ENCODE measurements around the gene KLHL22. TPM values are rescaled to one million over a fixed set of nuclear protein-coding genes. Genes with fewer than 3 reads are reported as not detected.
"Not testable (repeated sequence)": the region's sequence is repeated elsewhere in the genome, so short reads cannot be mapped to it uniquely, and the experiment has no call there.

The KLHL22 gene
- total RNA-seq, 1 experiment from 2014 or later = 14.5 TPM

DNA sequence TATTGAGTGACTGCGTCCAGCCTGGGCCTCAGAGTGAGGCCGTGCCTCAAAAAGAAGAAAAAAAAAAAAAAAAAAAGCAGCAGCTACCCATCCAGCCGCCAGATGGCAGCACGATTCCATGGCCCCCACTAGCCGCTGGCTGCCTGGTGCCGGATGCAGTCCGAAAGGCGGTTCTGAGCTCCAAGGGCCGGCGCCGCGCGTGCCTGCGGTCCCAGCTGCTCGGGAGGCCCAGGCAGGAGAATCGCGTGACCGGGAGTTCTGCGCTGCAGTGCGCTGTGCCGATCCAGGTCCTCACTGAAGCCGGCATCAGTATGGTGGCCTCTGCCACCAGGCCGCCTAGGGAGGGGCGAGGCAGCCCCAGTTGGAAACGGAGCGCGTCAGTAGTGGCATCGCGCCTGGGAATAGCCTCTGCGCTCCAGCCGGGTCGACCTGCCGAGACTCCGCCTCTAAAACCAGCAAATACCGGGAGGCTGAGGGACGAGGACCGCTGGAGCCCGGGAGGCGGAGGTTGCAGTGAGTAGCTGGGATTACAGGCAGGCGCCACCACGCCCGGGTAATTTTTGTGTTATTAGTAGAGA, 77.3 kb downstream of the KLHL22 start:
- Histone ChIP-seq H3K4me3 (ENCODE audit: low read depth in 2 of 2, low read length in 2 of 2) (peak overlapping the region; percentile 45 to 59), H3K9me3 (ENCODE audit: control insufficient read depth, insufficient read depth, low read depth, low read length) (no peaks in the 10 kb centered on the region), H3K27ac (ENCODE audit: low read length) (peak overlapping the region; percentile 54; the same call in 1 of the 2 replicates), H3K36me3 (ENCODE audit: control insufficient read depth, insufficient read depth, low read length) (no peaks in the 10 kb centered on the region), H3K4me1 (ENCODE audit: control insufficient read depth, insufficient read depth, low read length) (no peaks in the 10 kb centered on the region), H3K27me3 (ENCODE audit: control insufficient read depth, insufficient read depth, low read length) (no peaks in the 10 kb centered on the region)
- TF ChIP-seq, protein P1, sequence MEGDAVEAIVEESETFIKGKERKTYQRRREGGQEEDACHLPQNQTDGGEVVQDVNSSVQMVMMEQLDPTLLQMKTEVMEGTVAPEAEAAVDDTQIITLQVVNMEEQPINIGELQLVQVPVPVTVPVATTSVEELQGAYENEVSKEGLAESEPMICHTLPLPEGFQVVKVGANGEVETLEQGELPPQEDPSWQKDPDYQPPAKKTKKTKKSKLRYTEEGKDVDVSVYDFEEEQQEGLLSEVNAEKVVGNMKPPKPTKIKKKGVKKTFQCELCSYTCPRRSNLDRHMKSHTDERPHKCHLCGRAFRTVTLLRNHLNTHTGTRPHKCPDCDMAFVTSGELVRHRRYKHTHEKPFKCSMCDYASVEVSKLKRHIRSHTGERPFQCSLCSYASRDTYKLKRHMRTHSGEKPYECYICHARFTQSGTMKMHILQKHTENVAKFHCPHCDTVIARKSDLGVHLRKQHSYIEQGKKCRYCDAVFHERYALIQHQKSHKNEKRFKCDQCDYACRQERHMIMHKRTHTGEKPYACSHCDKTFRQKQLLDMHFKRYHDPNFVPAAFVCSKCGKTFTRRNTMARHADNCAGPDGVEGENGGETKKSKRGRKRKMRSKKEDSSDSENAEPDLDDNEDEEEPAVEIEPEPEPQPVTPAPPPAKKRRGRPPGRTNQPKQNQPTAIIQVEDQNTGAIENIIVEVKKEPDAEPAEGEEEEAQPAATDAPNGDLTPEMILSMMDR (IDR thresholded peaks at IDR 0.05) = peak; percentile 88
- TF ChIP-seq SIN3A (IDR thresholded peaks at IDR 0.05; ENCODE audit: borderline replicate concordance, insufficient read depth, low read depth, low read length) = no peak
- ChIA-PET POLR2A (no interaction called here), CTCF (interaction anchor here (0.6 to 1.9 kb wide), 19 partner anchors 10 to 1524 kb away, joined by 3 to 20 read pairs (median 6); partner anchors contain the start of gene DGCR6L)
- intact Hi-C loops (cut with micrococcal nuclease; ENCODE audit: unreplicated experiment) (no loop called here), in situ Hi-C loops (cut with HindIII; ENCODE audit: low pct_unique_long_range_greater_than_20kb, low sequenced_read_pairs) (no loop called here)
- peak; percentile 41 for DNase-seq (ENCODE audit: low read depth, low spot score)
- BruUV-seq (replicated peaks) = no TSS peak
- peak; percentile 92 for ATAC-seq

DNA sequence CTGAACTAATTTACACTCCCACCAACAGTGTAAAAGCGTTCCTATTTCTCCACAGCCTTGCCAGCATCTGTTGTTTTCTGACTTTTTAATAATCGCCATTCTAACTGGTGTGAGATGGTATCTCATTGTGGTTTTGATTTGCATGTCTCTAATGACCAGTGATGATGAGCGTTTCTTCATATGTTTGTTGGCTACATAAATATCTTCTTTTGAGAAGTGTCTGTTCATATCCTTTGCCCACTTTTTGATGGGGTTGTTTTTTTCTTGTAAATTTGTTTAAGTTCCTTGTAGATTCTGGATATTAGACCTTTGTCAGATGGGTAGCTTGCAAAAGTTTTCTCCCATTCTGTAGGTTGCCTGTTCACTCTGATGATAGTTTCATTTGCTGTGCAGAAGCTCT, 79.9 kb downstream of the KLHL22 start:
- POLR2A ChIA-PET; in situ Hi-C loops (cut with HindIII; ENCODE audit: low pct_unique_long_range_greater_than_20kb, low sequenced_read_pairs); CTCF ChIA-PET; H3K9me3 ChIP-seq (ENCODE audit: control insufficient read depth, insufficient read depth, low read depth, low read length); H3K27me3 ChIP-seq (ENCODE audit: control insufficient read depth, insufficient read depth, low read length); DNase-seq (ENCODE audit: low read depth, low spot score); BruUV-seq (replicated peaks); H3K27ac ChIP-seq (ENCODE audit: low read length); ATAC-seq; H3K4me3 ChIP-seq (ENCODE audit: low read depth in 2 of 2, low read length in 2 of 2); H3K36me3 ChIP-seq (ENCODE audit: control insufficient read depth, insufficient read depth, low read length); H3K4me1 ChIP-seq (ENCODE audit: control insufficient read depth, insufficient read depth, low read length): not testable (repeated sequence)
- intact Hi-C loops (cut with micrococcal nuclease; ENCODE audit: unreplicated experiment) = loop anchor here (1.0 kb wide), 1 partner anchor 41 kb away; no protein-coding TSS in a partner anchor

- H3K9me3 ChIP-seq (ENCODE audit: control insufficient read depth, insufficient read depth, low read depth, low read length); H3K27ac ChIP-seq (ENCODE audit: low read length); H3K27me3 ChIP-seq (ENCODE audit: control insufficient read depth, insufficient read depth, low read length); H3K4me3 ChIP-seq (ENCODE audit: low read depth in 2 of 2, low read length in 2 of 2); H3K36me3 ChIP-seq (ENCODE audit: control insufficient read depth, insufficient read depth, low read length); BruUV-seq (replicated peaks); DNase-seq (ENCODE audit: low read depth, low spot score); CTCF ChIA-PET; in situ Hi-C loops (cut with HindIII; ENCODE audit: low pct_unique_long_range_greater_than_20kb, low sequenced_read_pairs); ATAC-seq; H3K4me1 ChIP-seq (ENCODE audit: control insufficient read depth, insufficient read depth, low read length); POLR2A ChIA-PET; intact Hi-C loops (cut with micrococcal nuclease; ENCODE audit: unreplicated experiment): not testable (repeated sequence)
Observed at GRCh38 chr22:20415241-20415640, 80.4 kb downstream of the KLHL22 start.

DNA sequence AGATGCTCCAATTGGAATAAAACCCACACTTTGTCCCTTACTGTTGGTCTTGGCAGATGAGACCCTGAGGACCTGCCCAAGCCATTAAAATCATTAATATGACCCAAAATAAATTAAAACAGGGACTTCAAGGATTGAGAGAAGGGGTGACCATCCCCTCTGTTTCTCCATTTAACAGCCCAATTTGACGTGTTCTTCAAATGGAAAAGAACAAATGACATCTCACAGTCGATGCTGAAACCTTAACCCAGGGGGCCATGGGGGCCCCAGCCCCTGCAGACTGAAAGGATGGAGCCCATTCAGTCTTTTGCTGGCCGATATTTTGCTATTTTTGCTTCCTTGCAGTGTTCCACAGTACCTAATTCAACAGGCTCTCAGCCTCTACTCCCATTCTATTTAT, 81.1 kb downstream of the KLHL22 start:
- CTCF ChIA-PET = no interaction called here
- Histone ChIP-seq H3K27me3 (ENCODE audit: control insufficient read depth, insufficient read depth, low read length) (no peaks in the 10 kb centered on the region), H3K27ac (ENCODE audit: low read length) (no peak overlapping the region), H3K36me3 (ENCODE audit: control insufficient read depth, insufficient read depth, low read length) (no peaks in the 10 kb centered on the region), H3K4me3 (ENCODE audit: low read depth in 2 of 2, low read length in 2 of 2) (no peak overlapping the region), H3K4me1 (ENCODE audit: control insufficient read depth, insufficient read depth, low read length) (no peaks in the 10 kb centered on the region), H3K9me3 (ENCODE audit: control insufficient read depth, insufficient read depth, low read depth, low read length) (no peaks in the 10 kb centered on the region)
- no peak for DNase-seq (ENCODE audit: low read depth, low spot score)
- intact Hi-C loops (cut with micrococcal nuclease; ENCODE audit: unreplicated experiment) = no loop called here
- ATAC-seq = no peak
- in situ Hi-C loops (cut with HindIII; ENCODE audit: low pct_unique_long_range_greater_than_20kb, low sequenced_read_pairs) = no loop called here
- TF ChIP-seq, protein P2, sequence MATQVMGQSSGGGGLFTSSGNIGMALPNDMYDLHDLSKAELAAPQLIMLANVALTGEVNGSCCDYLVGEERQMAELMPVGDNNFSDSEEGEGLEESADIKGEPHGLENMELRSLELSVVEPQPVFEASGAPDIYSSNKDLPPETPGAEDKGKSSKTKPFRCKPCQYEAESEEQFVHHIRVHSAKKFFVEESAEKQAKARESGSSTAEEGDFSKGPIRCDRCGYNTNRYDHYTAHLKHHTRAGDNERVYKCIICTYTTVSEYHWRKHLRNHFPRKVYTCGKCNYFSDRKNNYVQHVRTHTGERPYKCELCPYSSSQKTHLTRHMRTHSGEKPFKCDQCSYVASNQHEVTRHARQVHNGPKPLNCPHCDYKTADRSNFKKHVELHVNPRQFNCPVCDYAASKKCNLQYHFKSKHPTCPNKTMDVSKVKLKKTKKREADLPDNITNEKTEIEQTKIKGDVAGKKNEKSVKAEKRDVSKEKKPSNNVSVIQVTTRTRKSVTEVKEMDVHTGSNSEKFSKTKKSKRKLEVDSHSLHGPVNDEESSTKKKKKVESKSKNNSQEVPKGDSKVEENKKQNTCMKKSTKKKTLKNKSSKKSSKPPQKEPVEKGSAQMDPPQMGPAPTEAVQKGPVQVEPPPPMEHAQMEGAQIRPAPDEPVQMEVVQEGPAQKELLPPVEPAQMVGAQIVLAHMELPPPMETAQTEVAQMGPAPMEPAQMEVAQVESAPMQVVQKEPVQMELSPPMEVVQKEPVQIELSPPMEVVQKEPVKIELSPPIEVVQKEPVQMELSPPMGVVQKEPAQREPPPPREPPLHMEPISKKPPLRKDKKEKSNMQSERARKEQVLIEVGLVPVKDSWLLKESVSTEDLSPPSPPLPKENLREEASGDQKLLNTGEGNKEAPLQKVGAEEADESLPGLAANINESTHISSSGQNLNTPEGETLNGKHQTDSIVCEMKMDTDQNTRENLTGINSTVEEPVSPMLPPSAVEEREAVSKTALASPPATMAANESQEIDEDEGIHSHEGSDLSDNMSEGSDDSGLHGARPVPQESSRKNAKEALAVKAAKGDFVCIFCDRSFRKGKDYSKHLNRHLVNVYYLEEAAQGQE (IDR thresholded peaks at IDR 0.05; ENCODE audit: insufficient read depth in 1 of 2, low read depth in 2 of 2, low read length in 1 of 2) = no peak
- TF ChIP-seq SIN3A (IDR thresholded peaks at IDR 0.05; ENCODE audit: borderline replicate concordance, insufficient read depth, low read depth, low read length) = no peak
- TF ChIP-seq TCF7L2 (IDR thresholded peaks at IDR 0.05; ENCODE audit: low read depth, low read length) = no peak
- TF ChIP-seq POLR2AphosphoS5 (IDR thresholded peaks at IDR 0.05; ENCODE audit: low read depth, low read length) = no peak
- TF ChIP-seq, protein P1 (IDR thresholded peaks at IDR 0.05) = no peak
- POLR2A ChIA-PET = no interaction called here
- BruUV-seq (replicated peaks) = no TSS peak

All from Panc1 (cell line).